ENCODE data around the gene ENPEP.

Gene ENPEP

GRCh38 chr4:110610620-110610939 is 134.6 kb downstream of the ENPEP start:
- DNase-seq (ENCODE audit: low spot score): no peak

DNA sequence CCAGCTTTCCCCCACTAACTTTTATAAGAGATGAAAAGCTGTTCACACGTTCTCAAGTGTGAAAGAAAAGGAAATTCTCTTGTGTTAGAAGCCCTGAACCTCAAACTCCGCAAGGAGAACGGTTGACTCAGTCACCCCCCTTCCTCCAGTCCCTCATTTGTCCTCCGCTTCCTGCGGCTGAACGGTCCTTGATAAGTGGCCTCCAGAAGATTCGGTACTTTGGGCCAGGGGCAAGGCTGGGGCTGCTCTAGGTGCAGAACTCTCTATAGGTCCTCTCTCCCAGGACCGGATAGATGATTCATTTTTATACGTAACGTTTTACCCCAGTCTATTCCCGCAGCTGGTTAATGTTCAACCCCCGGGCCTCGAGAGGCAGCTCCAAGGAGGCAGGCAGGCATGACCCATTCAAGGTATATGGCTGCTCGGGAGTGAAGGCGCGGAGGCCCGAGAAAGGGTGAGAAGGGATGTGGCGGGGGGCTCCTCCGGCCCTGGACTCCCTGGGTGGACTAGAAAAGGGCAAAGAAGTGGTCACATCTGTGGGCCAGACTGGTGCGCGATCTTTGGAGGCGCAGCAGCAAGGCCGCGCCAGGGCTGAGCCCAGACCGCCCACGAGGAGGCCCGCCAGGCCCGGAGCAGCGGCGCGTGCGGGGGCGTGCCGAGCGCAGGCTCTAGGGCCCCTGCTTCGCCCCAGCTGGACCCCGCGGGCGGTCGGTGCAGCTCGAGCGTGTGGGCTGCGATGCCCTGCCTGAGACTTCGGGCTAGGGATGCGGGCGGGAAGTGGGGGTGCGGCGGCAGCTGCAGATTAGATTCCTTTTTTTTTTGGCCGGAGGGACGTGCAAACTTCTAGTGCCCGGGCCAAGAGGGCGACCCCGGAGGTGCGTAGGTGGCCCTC is 135.2 kb downstream of the ENPEP start:
- no peak for DNase-seq (ENCODE audit: low spot score)

- DNase-seq (ENCODE audit: low spot score): no peak
Observed at GRCh38 chr4:110611968-110612447, 136.1 kb downstream of the ENPEP start.

DNA sequence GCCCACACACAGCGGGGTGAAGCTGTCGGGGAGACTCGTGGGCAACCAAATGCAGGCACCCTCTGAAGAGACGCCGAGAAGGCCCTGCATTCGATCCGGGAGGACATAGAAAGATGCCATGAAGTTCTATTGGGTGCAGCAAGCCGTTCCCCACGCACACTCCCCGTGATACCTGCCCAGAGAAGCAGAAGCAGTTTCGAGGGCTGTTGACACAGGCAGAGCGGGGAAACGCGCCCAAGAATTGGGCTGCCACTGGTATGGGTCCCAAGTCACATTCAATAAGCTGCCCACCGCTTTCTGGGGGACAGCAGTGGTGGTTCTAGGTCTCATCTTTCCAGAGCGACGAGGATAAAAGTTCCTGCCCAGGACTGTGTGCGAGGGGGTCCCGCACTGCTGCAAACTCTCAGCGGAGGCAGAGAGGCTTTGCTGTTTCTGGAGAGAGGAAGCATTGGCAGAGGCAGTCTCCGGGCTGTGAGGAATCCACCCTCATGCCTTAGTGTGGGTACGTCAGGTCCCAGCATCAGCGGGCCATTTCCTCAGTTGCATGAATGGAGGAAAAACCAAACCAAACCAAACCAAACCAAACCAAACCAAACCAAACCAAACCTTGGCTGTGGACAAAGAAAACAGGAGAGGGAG is 136.8 kb downstream of the ENPEP start:
- DNase-seq (ENCODE audit: low spot score): no peak

GRCh38 chr4:110613745-110614144 is 137.8 kb downstream of the ENPEP start:
- no peak for DNase-seq (ENCODE audit: low spot score)

DNA sequence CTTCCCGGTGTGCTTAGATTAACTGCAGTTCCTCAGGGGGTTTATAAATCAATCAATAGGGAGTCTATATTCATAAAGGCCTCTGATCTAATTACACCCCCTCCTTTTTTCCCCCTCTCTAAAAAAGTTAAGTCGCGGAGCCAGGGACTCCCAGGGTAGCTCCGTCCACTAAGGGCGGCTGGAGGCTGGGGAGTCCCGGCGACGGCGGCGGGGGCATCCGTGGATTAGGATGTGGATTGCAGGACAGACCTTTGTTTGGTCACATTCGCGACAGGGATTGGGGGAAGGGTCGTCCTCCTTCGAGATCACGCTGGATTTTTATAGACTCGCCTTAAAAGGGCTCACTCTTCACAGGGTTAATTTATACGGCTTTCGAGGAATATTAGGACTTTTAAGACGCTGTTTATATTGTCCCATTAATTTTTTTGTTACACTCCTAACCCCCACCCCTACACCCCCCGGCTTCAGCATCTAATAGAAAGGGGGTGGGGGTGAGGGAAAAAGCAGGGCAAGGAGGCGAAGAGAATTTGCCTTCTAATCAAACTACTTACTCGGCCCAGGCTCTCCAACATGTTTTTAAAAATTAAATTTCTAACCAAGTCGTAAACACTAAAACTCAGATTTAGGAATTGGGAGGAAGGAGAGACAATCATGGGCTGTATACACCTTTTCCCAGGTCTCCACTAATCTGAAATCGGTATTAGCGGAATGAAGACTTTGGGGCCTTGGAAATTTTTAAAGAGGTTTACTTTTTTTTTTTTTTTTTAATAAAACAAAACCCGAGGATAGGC is 138.4 kb downstream of the ENPEP start:
- no peak for DNase-seq (ENCODE audit: low spot score)
